Natural killer cell (primary cell): ENCODE measurements around the gene DISC1. TPM values are rescaled to one million over a fixed set of nuclear protein-coding genes. Genes with fewer than 3 reads are reported as not detected.

Experiments
- ATAC-seq, 3 donors: fragments of 150-1000 bp in 2 of 3; fragments of 200-7000 bp in 1 of 3; cut with Tn5 transposase; 1 replicate in 1 of 3; 2 replicates in 2 of 3; pipeline ENCODE4 v1.10.0; 2021; ENCODE audit warnings: mild to moderate bottlenecking in 2 of 3, moderate library complexity in 2 of 3
- DNase-seq, 2 donors: peaks; one replicate each; pipeline versions ENCODE4 v3.0.0 to v3.0.0-alpha.2; 2013 to 2021; ENCODE audit warnings: mixed read lengths in 1 of 2
- H3K27ac ChIP-seq: one replicate; pipeline ENCODE4 v1.5.1; 2013; ENCODE audit warnings: mild to moderate bottlenecking, low read length
- H3K27me3 ChIP-seq: one replicate; pipeline ENCODE4 v1.6.1; 2013; ENCODE audit warnings: low read length; ENCODE audit not compliant: control insufficient read depth, insufficient read depth
- H3K36me3 ChIP-seq: one replicate; pipeline ENCODE4 v1.6.1; 2013; ENCODE audit warnings: low read length; ENCODE audit not compliant: control insufficient read depth, insufficient read depth
- H3K4me1 ChIP-seq: one replicate; pipeline ENCODE4 v1.6.1; 2013; ENCODE audit warnings: low read length; ENCODE audit not compliant: control insufficient read depth, insufficient read depth
- H3K4me3 ChIP-seq: one replicate; pipeline ENCODE4 v1.5.1; 2013; ENCODE audit warnings: low read length
- H3K9me3 ChIP-seq: one replicate; pipeline ENCODE4 v1.6.1; 2013; ENCODE audit warnings: low read length; ENCODE audit not compliant: control insufficient read depth, insufficient read depth
- H3K27ac Mint-ChIP-seq, 2 donors: one replicate each; pipeline ENCODE4 v1.8.0; 2022; ENCODE audit warnings: mild to moderate bottlenecking in 2 of 2, mixed read lengths in 2 of 2, moderate library complexity in 1 of 2
- H3K27me3 Mint-ChIP-seq, 2 donors: one replicate each; pipeline ENCODE4 v1.8.0; 2022; ENCODE audit warnings: low read depth in 2 of 2, mixed read lengths in 2 of 2
- H3K36me3 Mint-ChIP-seq: one replicate; pipeline ENCODE4 v1.8.0; 2022; ENCODE audit warnings: mixed read lengths
- H3K4me1 Mint-ChIP-seq, 2 donors: one replicate each; pipeline ENCODE4 v1.8.0; 2022; ENCODE audit warnings: mixed read lengths in 2 of 2
- H3K4me3 Mint-ChIP-seq: one replicate; pipeline ENCODE4 v1.8.0; 2022; ENCODE audit warnings: mild to moderate bottlenecking, moderate library complexity, mixed read lengths
- H3K9me3 Mint-ChIP-seq, 2 donors: one replicate each; pipeline ENCODE4 v1.8.0; 2022; ENCODE audit warnings: mixed read lengths in 2 of 2
- CTCF ChIP-seq: fragments of 200-600 bp; IDR thresholded peaks from one replicate; pipeline ENCODE4 v1.8.0; 2022; ENCODE audit warnings: antibody characterized with exemption
- WGBS: methylation state at CpG from one replicate; pipeline ENCODE4 v1.1.7; 2013; ENCODE audit warnings: missing lambda C conversion rate; ENCODE audit not compliant: insufficient coverage; 5-methylcytosine and 5-hydroxymethylcytosine counted together
- intact Hi-C: fragments of 100-400 bp; cut with micrococcal nuclease; formaldehyde crosslinking; loops from one replicate; pipeline ENCODE4 v1.14.2; 2022
- total RNA-seq, 4 donors: library from RNA; stranded (reverse); fragments of 120-200 nt in 1 of 4; gene quantifications; one replicate each; pipeline versions ENCODE4 v1.2.3 to v1.2.4, GENCODE V29; 2013 to 2022

The DISC1 gene
- total RNA-seq, 3 donors from 2014 or later (not counting 1 experiment from before 2014, with no cell fraction given), result 5.9 to 10.7 (median 9.7) TPM

DNA sequence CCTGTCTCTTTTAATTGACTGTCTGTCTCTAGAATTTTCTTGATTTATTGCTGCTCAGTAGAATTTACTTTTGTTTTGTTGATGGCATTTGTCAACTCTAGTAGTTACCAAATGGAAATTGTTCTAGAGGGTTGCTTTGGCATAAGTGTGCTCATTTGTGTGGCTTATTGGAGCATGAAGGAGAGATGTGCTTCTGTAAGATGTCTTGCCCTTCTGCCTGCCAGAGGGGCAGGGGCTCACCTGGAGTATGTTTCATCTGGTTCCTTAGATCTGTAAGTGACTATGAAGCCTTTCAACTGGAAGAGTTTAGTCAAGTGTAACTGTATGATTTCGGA, 345.5 kb downstream of the DISC1 start:
- H3K4me3 Mint-ChIP-seq, result peak overlapping the region; percentile 43
- no peaks in the 10 kb centered on the region for H3K36me3 Mint-ChIP-seq

GRCh38 chr1:231973830-231974229, 347.2 kb downstream of the DISC1 start:
- Mint-ChIP-seq H3K4me1 (peaks cover 19 to 38% of the 10 kb centered on the region in 2 donors), H3K36me3 (peaks cover 10% of the 10 kb centered on the region), H3K9me3 (peaks cover 2 to 4% of the 10 kb centered on the region in 2 donors), H3K27ac (peak overlapping the region; percentile 39 to 82), H3K27me3 (no peaks in the 10 kb centered on the region), H3K4me3 (peak overlapping the region; percentile 85)
- ATAC-seq (peak; percentile 77 to 93 (median 91)), DNase-seq (peak in 1 of 2 donors; percentile 32)
- no peaks in the 10 kb centered on the region for H3K9me3 ChIP-seq
- WGBS, result 68% methylated on average over 3 of the region's 5 CpGs
- H3K4me1 ChIP-seq, result peaks cover 12% of the 10 kb centered on the region
- intact Hi-C loops, result loop anchor here (10.0 kb wide), 1 partner anchor 109 kb away; no protein-coding TSS in a partner anchor
- no peaks in the 10 kb centered on the region for H3K27me3 ChIP-seq
- no peak for TF ChIP-seq CTCF
- H3K36me3 ChIP-seq, result no peaks in the 10 kb centered on the region
- H3K4me3 ChIP-seq, result no peak overlapping the region
- no peak overlapping the region for H3K27ac ChIP-seq

More for the DNA sequence above, 345.5 kb downstream of the DISC1 start:
- no peak overlapping the region for H3K27ac ChIP-seq
- no peaks in the 10 kb centered on the region for H3K27me3 Mint-ChIP-seq
- intact Hi-C loops, result loop anchor here (10.0 kb wide), 1 partner anchor 107 kb away; no protein-coding TSS in a partner anchor
- H3K9me3 Mint-ChIP-seq, result no peaks in the 10 kb centered on the region
- peaks cover 19 to 38% of the 10 kb centered on the region in 2 donors for H3K4me1 Mint-ChIP-seq
- no peak overlapping the region for H3K4me3 ChIP-seq
- ATAC-seq (no peak), DNase-seq (no peak)
- peak overlapping the region in 1 of 2 donors; percentile 10 for H3K27ac Mint-ChIP-seq
- TF ChIP-seq CTCF, result no peak
- H3K4me1 ChIP-seq, result peaks cover 12% of the 10 kb centered on the region
- H3K36me3 ChIP-seq, result no peaks in the 10 kb centered on the region
- H3K27me3 ChIP-seq, result no peaks in the 10 kb centered on the region
- WGBS, result 60% methylated on average over 1 of the region's 1 CpG
- H3K9me3 ChIP-seq, result no peaks in the 10 kb centered on the region

- Mint-ChIP-seq H3K27me3 (no peaks in the 10 kb centered on the region), H3K36me3 (peaks cover 10% of the 10 kb centered on the region), H3K27ac (no peak overlapping the region), H3K9me3 (peaks cover 2 to 4% of the 10 kb centered on the region in 2 donors), H3K4me3 (no peak overlapping the region), H3K4me1 (peaks cover 14 to 28% of the 10 kb centered on the region in 2 donors)
- no peak overlapping the region for H3K4me3 ChIP-seq
- 95% methylated on average over 4 of the region's 4 CpGs for WGBS
- ATAC-seq (no peak), DNase-seq (no peak)
- TF ChIP-seq CTCF, result no peak
- H3K27me3 ChIP-seq, result no peaks in the 10 kb centered on the region
- H3K36me3 ChIP-seq, result no peaks in the 10 kb centered on the region
- H3K9me3 ChIP-seq, result no peaks in the 10 kb centered on the region
- no peak overlapping the region for H3K27ac ChIP-seq
- H3K4me1 ChIP-seq, result peaks cover 12% of the 10 kb centered on the region
- intact Hi-C loops, result loop anchor here (10.0 kb wide), 1 partner anchor 111 kb away; no protein-coding TSS in a partner anchor
Observed at GRCh38 chr1:231976231-231976630, 349.6 kb downstream of the DISC1 start.

DNA sequence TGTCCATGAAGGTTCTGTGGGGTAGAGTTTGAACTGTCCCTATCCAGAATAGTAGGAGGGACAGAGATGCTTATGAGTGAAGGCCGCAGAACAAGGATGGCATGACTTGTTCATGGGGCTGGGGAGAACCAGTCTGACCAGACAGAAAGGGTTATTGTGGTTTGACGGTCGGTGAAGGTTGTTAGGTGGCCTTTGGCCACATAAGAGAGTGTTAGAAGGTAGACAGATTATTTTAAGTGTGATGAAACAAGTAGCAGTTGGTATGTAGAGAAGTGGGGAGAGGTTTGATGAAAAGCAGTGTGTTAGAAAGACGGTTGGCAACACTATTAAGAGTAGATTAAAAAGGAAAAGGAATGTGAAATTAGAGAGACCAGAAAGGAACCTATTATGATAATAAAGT, 355.1 kb downstream of the DISC1 start:
- peak in 1 of 3 donors; percentile 26 for ATAC-seq
- peaks cover 10% of the 10 kb centered on the region for H3K36me3 Mint-ChIP-seq
- Histone ChIP-seq H3K4me1 (no peaks in the 10 kb centered on the region), H3K27me3 (no peaks in the 10 kb centered on the region), H3K4me3 (no peak overlapping the region), H3K9me3 (no peaks in the 10 kb centered on the region), H3K27ac (no peak overlapping the region), H3K36me3 (no peaks in the 10 kb centered on the region)
- no peaks in the 10 kb centered on the region for H3K27me3 Mint-ChIP-seq
- peaks cover 13 to 17% of the 10 kb centered on the region in 2 donors for H3K4me1 Mint-ChIP-seq
- peaks cover 2 to 4% of the 10 kb centered on the region in 2 donors for H3K9me3 Mint-ChIP-seq
- no peak for TF ChIP-seq CTCF
- intact Hi-C loops, result no loop called here
- DNase-seq, result no peak
- 46% methylated on average over 4 of the region's 4 CpGs for WGBS
- no peak overlapping the region for H3K4me3 Mint-ChIP-seq
- H3K27ac Mint-ChIP-seq, result peak overlapping the region in 1 of 2 donors; percentile 1
